ENCODE results near the gene CPA2.

CPA2 gene

GRCh38 chr7:130256704-130257103, 10.0 kb upstream of the CPA2 start:
- no peak for DNase-seq

GRCh38 chr7:130258494-130259078, 8.1 kb upstream of the CPA2 start:
- DNase-seq = no peak

GRCh38 chr7:130262448-130262847, 4.2 kb upstream of the CPA2 start:
- DNase-seq = no peak

- DNase-seq = no peak
Measured at GRCh38 chr7:130263130-130263529, 3.5 kb upstream of the CPA2 start.

- DNase-seq = no peak
Measured at GRCh38 chr7:130266961-130267321, 278 bp downstream of the CPA2 start.

- no peak for DNase-seq
Measured at GRCh38 chr7:130268463-130269317, 2.0 kb downstream of the CPA2 start.

- no peak for DNase-seq
Measured at GRCh38 chr7:130269318-130269694, 2.6 kb downstream of the CPA2 start.

GRCh38 chr7:130270947-130271800, 4.5 kb downstream of the CPA2 start:
- DNase-seq = no peak

GRCh38 chr7:130272381-130273080, 5.9 kb downstream of the CPA2 start:
- no peak for DNase-seq

GRCh38 chr7:130273081-130273932, 6.6 kb downstream of the CPA2 start:
- DNase-seq = peak; percentile 19

- DNase-seq = no peak
Measured at GRCh38 chr7:130273933-130274255, 7.2 kb downstream of the CPA2 start.

GRCh38 chr7:130274296-130274695, 7.6 kb downstream of the CPA2 start:
- no peak for DNase-seq

- no peak for DNase-seq
Measured at GRCh38 chr7:130274983-130275591, 8.4 kb downstream of the CPA2 start.

- DNase-seq = no peak
Measured at GRCh38 chr7:130275826-130276297, 9.2 kb downstream of the CPA2 start.

- no peak for DNase-seq
Measured at GRCh38 chr7:130276796-130277762, 10.4 kb downstream of the CPA2 start.

- DNase-seq = no peak
Measured at GRCh38 chr7:130277763-130278643, 11.3 kb downstream of the CPA2 start.

GRCh38 chr7:130278860-130279259, 12.2 kb downstream of the CPA2 start:
- no peak for DNase-seq

GRCh38 chr7:130279286-130279685, 12.6 kb downstream of the CPA2 start:
- no peak for DNase-seq

GRCh38 chr7:130279906-130280305, 13.2 kb downstream of the CPA2 start:
- no peak for DNase-seq

Measured in activated T-cell treated with anti-CD3 and anti-CD28 coated beads, Interleukin-2, amount 50 U/mL, for 1 hour (primary cell).